GM18907 (cell line): ENCODE results near the gene XRCC2.
"Not testable (repeated sequence)": the region's sequence is repeated elsewhere in the genome, so short reads cannot be mapped to it uniquely, and the experiment has no call there.

Experiments used
- ATAC-seq: cut with Tn5 transposase; IDR thresholded peaks from one replicate; pipeline ENCODE4 v1.9.1; 2021; ENCODE audit warnings: mild to moderate bottlenecking, moderate library complexity; ENCODE audit not compliant: unreplicated experiment

The XRCC2 gene

GRCh38 chr7:152675759-152676636, at the start of gene XRCC2:
TSS of gene XRCC2 (minus strand) at chr7:152676141. CDS start at chr7:152676079, 62 bp downstream.
- peak; percentile 89 for ATAC-seq

GRCh38 chr7:152723364-152723763, 47.4 kb upstream of the XRCC2 start:
- ATAC-seq, result no peak

- not testable (repeated sequence) for ATAC-seq
These were observed 36.6 kb upstream of the XRCC2 start for GRCh38 chr7:152712412-152713042.

- ATAC-seq, result no peak
These were observed 35.6 kb upstream of the XRCC2 start for GRCh38 chr7:152711444-152711944.

GRCh38 chr7:152710153-152710442, 34.2 kb upstream of the XRCC2 start:
- no peak for ATAC-seq

- ATAC-seq, result no peak
These were observed 33.6 kb upstream of the XRCC2 start for GRCh38 chr7:152709287-152710152.

- no peak for ATAC-seq
These were observed 28.9 kb upstream of the XRCC2 start for GRCh38 chr7:152704796-152705384.

GRCh38 chr7:152699079-152699478, 23.1 kb upstream of the XRCC2 start:
- no peak for ATAC-seq

GRCh38 chr7:152697268-152697974, 21.5 kb upstream of the XRCC2 start:
- not testable (repeated sequence) for ATAC-seq

- ATAC-seq, result not testable (repeated sequence)
These were observed 16.3 kb upstream of the XRCC2 start for GRCh38 chr7:152692196-152692595.

GRCh38 chr7:152683297-152683696, 7.4 kb upstream of the XRCC2 start:
- no peak for ATAC-seq

- no peak for ATAC-seq
These were observed 2.1 kb upstream of the XRCC2 start for GRCh38 chr7:152677808-152678670.

GRCh38 chr7:152674860-152675758, 832 bp downstream of the XRCC2 start:
- ATAC-seq, result peak; percentile 42

GRCh38 chr7:152673897-152674296, 2.0 kb downstream of the XRCC2 start:
- no peak for ATAC-seq

GRCh38 chr7:152672626-152673025, 3.3 kb downstream of the XRCC2 start:
- ATAC-seq, result no peak

- ATAC-seq, result no peak
These were observed 6.2 kb downstream of the XRCC2 start for GRCh38 chr7:152669758-152670157.

GRCh38 chr7:152668975-152669374, 7.0 kb downstream of the XRCC2 start:
- no peak for ATAC-seq

GRCh38 chr7:152667958-152668357, 8.0 kb downstream of the XRCC2 start:
- ATAC-seq, result peak; percentile 54
